DOHH2 (cell line): Measurements from ENCODE around the gene FCER1G.
"Not testable (repeated sequence)": the region's sequence is repeated elsewhere in the genome, so short reads cannot be mapped to it uniquely, and the experiment has no call there.

Experiments used
- H3F3A ChIP-seq: fragments of 200-600 bp; sonication (generic), shearing (Covaris generic); 2 replicates; pipeline ENCODE4 v1.6.0; 2016; ENCODE audit warnings: antibody characterized with exemption, mild to moderate bottlenecking; ENCODE audit not compliant: control insufficient read depth, insufficient read depth
- H3K27ac ChIP-seq: fragments of 200-600 bp; sonication (generic); 2 replicates; pipeline ENCODE4 v1.5.1; 2014; ENCODE audit warnings: low read depth, mild to moderate bottlenecking, low read length, moderate library complexity
- H3K27me3 ChIP-seq: fragments of 200-600 bp; sonication (generic); 2 replicates; pipeline ENCODE4 v1.6.1; 2014; ENCODE audit warnings: mild to moderate bottlenecking, low read length, mixed read lengths; ENCODE audit not compliant: control insufficient read depth
- H3K36me3 ChIP-seq: fragments of 200-600 bp; sonication (generic); 2 replicates; pipeline ENCODE4 v1.6.1; 2014; ENCODE audit warnings: mild to moderate bottlenecking, low read length, moderate library complexity, mixed read lengths; ENCODE audit not compliant: control insufficient read depth
- H3K4me1 ChIP-seq: fragments of 200-600 bp; sonication (generic); 2 replicates; pipeline ENCODE4 v1.6.1; 2014; ENCODE audit warnings: mild to moderate bottlenecking, low read length, mixed read lengths; ENCODE audit not compliant: control insufficient read depth
- H3K4me2 ChIP-seq: fragments of 200-600 bp; sonication (generic); 2 replicates; pipeline ENCODE4 v1.6.0; 2014; ENCODE audit warnings: mild to moderate bottlenecking, low read length, moderate library complexity
- H3K4me3 ChIP-seq: fragments of 200-600 bp; sonication (generic); 2 replicates; pipeline ENCODE4 v1.5.1; 2014; ENCODE audit warnings: mild to moderate bottlenecking, low read length, mixed read lengths
- H3K79me2 ChIP-seq: fragments of 200-600 bp; sonication (generic); 2 replicates; pipeline ENCODE4 v1.6.1; 2014; ENCODE audit warnings: mild to moderate bottlenecking, low read length, mixed read lengths; ENCODE audit not compliant: control insufficient read depth
- H3K9me2 ChIP-seq: fragments of 200-600 bp; sonication (generic); replicated peaks from 2 replicates; pipeline ENCODE4 v1.6.1; 2014; ENCODE audit warnings: mild to moderate bottlenecking, low read length, mixed read lengths; ENCODE audit not compliant: control insufficient read depth
- H3K9me3 ChIP-seq: fragments of 200-600 bp; sonication (generic); 2 replicates; pipeline ENCODE4 v1.6.1; 2014; ENCODE audit warnings: antibody characterized with exemption, low read length, mixed read lengths; ENCODE audit not compliant: control insufficient read depth, insufficient read depth
- H4K20me1 ChIP-seq: fragments of 200-600 bp; sonication (generic); 2 replicates; pipeline ENCODE4 v1.6.0; 2014; ENCODE audit warnings: low read depth, mild to moderate bottlenecking, antibody characterized with exemption, low read length, moderate library complexity; ENCODE audit not compliant: control insufficient read depth, insufficient read depth
- EZH2phosphoT487 ChIP-seq: fragments of 200-600 bp; sonication (generic); IDR thresholded peaks from 2 replicates; pipeline ENCODE4 v1.6.1; 2017; ENCODE audit warnings: borderline replicate concordance, mild to moderate bottlenecking, antibody characterized with exemption, low read length, moderate library complexity, mixed read lengths
- TF ChIP-seq, protein P1 (sequence below): fragments of 200-600 bp; sonication (generic); IDR thresholded peaks from one replicate; pipeline ENCODE4 v1.5.1; 2014; ENCODE audit warnings: antibody characterized with exemption, mild to moderate bottlenecking, low read depth, low read length; ENCODE audit not compliant: poor library complexity, severe bottlenecking

Gene FCER1G

DNA sequence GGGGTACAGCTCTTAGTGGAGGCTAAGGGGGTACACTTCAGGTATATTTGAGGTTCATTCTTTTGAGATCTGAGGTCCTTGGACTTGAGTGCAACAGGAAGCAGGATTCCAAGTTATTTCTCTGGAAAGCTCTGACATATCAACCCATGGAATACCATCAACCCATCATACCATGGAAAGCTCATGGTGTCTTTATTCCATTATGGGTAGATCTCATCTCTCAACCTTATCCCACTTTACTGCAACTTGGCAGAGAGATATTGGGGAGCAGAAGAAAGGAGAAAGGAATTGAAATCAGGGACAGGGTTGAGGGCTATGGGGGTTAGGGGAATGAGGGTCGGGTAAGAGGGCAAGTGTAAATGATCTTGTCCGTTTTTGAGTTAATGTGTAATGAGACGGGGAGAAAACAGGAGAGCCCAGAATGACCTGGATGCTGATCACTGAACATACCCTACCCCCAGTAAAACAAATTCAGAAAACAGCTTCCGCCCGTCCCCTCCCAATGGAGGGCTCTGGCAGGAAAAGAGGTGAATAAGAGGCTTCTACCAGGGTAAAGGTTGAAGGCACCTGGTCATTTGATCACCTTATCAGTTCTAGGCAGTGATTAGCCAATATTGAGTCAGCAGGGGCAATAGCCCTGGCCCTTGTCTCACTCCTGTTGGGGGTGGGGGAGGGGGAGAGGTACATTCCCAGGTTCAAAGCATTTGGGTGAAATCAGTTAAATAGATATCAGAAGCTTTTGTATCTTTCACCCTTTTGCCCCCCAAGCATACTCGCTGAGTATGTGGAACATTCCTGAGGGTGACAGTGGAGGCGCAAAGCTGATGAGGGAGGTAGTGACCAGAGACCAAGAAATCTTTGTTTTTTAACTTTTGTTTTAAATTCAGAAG lies 9.0 kb downstream of the FCER1G start:
- Histone ChIP-seq H3K36me3 (peaks cover 13% of the 10 kb centered on the region), H3K79me2 (peaks cover 11% of the 10 kb centered on the region), H4K20me1 (no peaks in the 10 kb centered on the region), H3K4me3 (no peak overlapping the region), H3K4me1 (peaks cover 25% of the 10 kb centered on the region), H3K27me3 (no peaks in the 10 kb centered on the region), H3F3A (no peaks in the 10 kb centered on the region), H3K4me2 (no peak overlapping the region), H3K27ac (no peak overlapping the region), H3K9me3 (no peaks in the 10 kb centered on the region), H3K9me2 (no peaks in the 10 kb centered on the region)
- TF ChIP-seq EZH2phosphoT487 = no peak
- TF ChIP-seq, protein P1, sequence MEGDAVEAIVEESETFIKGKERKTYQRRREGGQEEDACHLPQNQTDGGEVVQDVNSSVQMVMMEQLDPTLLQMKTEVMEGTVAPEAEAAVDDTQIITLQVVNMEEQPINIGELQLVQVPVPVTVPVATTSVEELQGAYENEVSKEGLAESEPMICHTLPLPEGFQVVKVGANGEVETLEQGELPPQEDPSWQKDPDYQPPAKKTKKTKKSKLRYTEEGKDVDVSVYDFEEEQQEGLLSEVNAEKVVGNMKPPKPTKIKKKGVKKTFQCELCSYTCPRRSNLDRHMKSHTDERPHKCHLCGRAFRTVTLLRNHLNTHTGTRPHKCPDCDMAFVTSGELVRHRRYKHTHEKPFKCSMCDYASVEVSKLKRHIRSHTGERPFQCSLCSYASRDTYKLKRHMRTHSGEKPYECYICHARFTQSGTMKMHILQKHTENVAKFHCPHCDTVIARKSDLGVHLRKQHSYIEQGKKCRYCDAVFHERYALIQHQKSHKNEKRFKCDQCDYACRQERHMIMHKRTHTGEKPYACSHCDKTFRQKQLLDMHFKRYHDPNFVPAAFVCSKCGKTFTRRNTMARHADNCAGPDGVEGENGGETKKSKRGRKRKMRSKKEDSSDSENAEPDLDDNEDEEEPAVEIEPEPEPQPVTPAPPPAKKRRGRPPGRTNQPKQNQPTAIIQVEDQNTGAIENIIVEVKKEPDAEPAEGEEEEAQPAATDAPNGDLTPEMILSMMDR = no peak

DNA sequence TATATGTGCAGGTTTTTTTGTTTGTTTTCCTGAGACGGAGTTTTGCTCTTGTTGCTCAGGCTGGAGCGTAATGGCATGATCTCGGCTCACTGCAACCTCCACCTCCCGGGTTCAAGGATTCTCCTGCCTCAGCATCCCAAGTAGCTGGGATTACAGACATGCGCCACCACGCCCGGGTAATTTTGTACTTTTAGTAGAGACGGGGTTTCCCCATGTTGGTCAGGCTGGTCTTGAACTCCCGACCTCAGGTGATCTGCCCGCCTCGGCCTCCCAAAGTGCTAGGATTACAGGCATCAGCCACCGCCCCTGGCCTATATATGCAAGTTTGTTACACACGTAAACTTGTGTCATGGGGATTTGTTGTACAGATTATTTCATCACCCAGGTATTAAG lies 9.6 kb downstream of the FCER1G start:
- H3F3A ChIP-seq, H3K27me3 ChIP-seq, H3K9me2 ChIP-seq, H3K27ac ChIP-seq, H3K4me2 ChIP-seq, H3K9me3 ChIP-seq, H4K20me1 ChIP-seq, H3K4me3 ChIP-seq: not testable (repeated sequence)
- H3K79me2 ChIP-seq = peaks cover 11% of the 10 kb centered on the region
- peaks cover 19% of the 10 kb centered on the region for H3K36me3 ChIP-seq
- peaks cover 24% of the 10 kb centered on the region for H3K4me1 ChIP-seq

DNA sequence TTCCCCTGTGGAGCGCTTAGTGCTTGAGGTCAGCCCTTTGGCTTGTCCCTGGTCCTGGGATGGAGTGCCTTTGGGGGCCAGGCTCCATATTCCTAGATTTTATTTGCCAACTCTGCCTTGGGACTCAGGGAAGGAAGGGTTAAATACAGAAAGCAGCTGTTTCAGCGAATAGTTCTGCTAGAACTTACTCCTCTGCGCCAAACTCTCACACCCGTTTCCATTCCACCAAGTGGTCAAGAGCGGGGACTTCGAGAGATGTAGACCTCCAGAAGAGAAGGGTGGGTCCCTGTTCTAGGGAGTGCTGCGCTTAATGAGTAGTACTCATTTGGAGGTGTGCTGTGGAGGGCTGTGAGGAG lies 10.1 kb downstream of the FCER1G start:
- H3K4me1 ChIP-seq = peaks cover 24% of the 10 kb centered on the region
- H3K4me2 ChIP-seq = peak overlapping the region; percentile 43
- TF ChIP-seq, protein P1 = no peak
- no peak for TF ChIP-seq EZH2phosphoT487
- H3K27ac ChIP-seq = 0 out of 2 replicates have a peak overlapping the region, but pooled peaks have one; percentile 13
- H3F3A ChIP-seq = no peaks in the 10 kb centered on the region
- H3K9me2 ChIP-seq = no peaks in the 10 kb centered on the region
- H3K36me3 ChIP-seq = peaks cover 24% of the 10 kb centered on the region
- no peaks in the 10 kb centered on the region for H4K20me1 ChIP-seq
- H3K9me3 ChIP-seq = no peaks in the 10 kb centered on the region
- H3K27me3 ChIP-seq = no peaks in the 10 kb centered on the region
- H3K79me2 ChIP-seq = peaks cover 11% of the 10 kb centered on the region
- peak overlapping the region; percentile 12 for H3K4me3 ChIP-seq

DNA sequence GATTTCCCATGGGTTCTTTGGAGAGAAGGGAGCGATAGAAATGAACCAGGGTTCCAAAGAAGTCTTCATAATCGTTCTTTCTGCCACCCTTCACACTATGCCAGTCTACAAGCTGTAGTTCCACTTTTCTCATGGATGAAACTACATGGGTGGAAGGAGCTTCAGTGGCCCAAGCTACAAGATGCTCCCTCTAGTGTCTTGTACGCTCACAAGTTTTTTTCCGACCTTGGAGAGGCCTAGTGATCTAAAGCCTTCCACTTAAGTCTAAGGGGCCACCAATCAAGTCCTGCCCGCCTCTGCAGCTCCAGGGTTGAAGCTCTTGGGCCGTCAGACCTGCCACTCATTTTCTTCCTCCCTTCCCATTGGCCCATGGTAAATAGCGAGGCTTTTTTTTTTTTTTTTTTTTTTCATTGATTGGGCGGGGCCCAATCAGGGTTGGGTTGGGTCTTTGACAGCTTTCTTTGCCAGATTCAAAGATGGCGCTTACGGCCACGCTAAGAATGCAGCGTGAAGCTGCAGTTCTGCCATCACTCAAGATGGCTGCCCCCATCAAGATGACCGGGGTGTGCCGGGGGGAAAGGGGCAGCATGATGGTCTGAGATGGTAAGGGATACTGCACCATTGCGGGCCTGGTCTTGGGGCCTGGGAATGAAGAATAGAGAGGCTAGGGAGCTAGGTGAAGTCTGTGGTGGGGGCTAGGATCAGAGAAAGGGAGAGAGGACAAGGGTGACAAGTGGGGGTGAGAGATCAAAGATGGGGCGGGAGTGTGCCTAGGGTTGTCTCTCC lies 10.6 kb downstream of the FCER1G start, which contains the start of gene TOMM40L:
Gene TOMM40L, plus strand, starts transcription at position 527 of the 786 bp plus-strand sequence. CDS start 430 bp downstream, outside the sequence.
- Histone ChIP-seq H3K9me3 (no peaks in the 10 kb centered on the region), H3K79me2 (peaks cover 11% of the 10 kb centered on the region), H3K27me3 (no peaks in the 10 kb centered on the region), H3F3A (no peaks in the 10 kb centered on the region), H3K27ac (peak within 1 kb of the TSS; percentile 38), H3K4me3 (peak within 1 kb of the TSS; percentile 81), H4K20me1 (no peaks in the 10 kb centered on the region), H3K4me1 (peaks cover 24% of the 10 kb centered on the region), H3K36me3 (peaks cover 30% of the 10 kb centered on the region), H3K4me2 (peak within 1 kb of the TSS; percentile 81), H3K9me2 (no peaks in the 10 kb centered on the region)
- TF ChIP-seq, protein P1 = peak; percentile 81
- TF ChIP-seq EZH2phosphoT487 = no peak
